HG02885 (cell line): ENCODE results near the gene RFWD3.
"Not testable (repeated sequence)": the region's sequence is repeated elsewhere in the genome, so short reads cannot be mapped to it uniquely, and the experiment has no call there.

Experiments
- ATAC-seq: cut with Tn5 transposase; IDR thresholded peaks from one replicate; pipeline ENCODE4 v1.9.1; 2021; ENCODE audit warnings: mild to moderate bottlenecking; ENCODE audit not compliant: unreplicated experiment, poor library complexity

Gene RFWD3

GRCh38 chr16:74666425-74667254 lies at the start of gene RFWD3:
Gene RFWD3, minus strand, starts transcription at chr16:74666877. Its CDS starts 5,428 bp downstream, at chr16:74661449.
- ATAC-seq = peak; percentile 100

GRCh38 chr16:74716355-74716754 lies 49.7 kb upstream of the RFWD3 start:
- no peak for ATAC-seq

GRCh38 chr16:74713876-74714275 lies 47.2 kb upstream of the RFWD3 start:
- ATAC-seq = no peak

GRCh38 chr16:74713325-74713724 lies 46.6 kb upstream of the RFWD3 start:
- ATAC-seq = no peak

- no peak for ATAC-seq
Observed at GRCh38 chr16:74711938-74712337, 45.3 kb upstream of the RFWD3 start.

GRCh38 chr16:74710401-74710800 lies 43.7 kb upstream of the RFWD3 start:
- no peak for ATAC-seq

- ATAC-seq = peak; percentile 90
Observed at GRCh38 chr16:74709441-74709877, 42.8 kb upstream of the RFWD3 start.

GRCh38 chr16:74700438-74701225 lies 34.0 kb upstream of the RFWD3 start, which contains the start of gene MLKL:
Gene MLKL, minus strand, starts transcription at chr16:74700862. Its CDS starts 5,105 bp downstream, at chr16:74695757.
- ATAC-seq = peak; percentile 56

- peak; percentile 23 for ATAC-seq
Observed at GRCh38 chr16:74700116-74700437, 33.4 kb upstream of the RFWD3 start.

- no peak for ATAC-seq
Observed at GRCh38 chr16:74699666-74700065, 33.0 kb upstream of the RFWD3 start.

- no peak for ATAC-seq
Observed at GRCh38 chr16:74698222-74698621, 31.5 kb upstream of the RFWD3 start.

GRCh38 chr16:74695450-74696422 lies 29.1 kb upstream of the RFWD3 start:
- peak; percentile 89 for ATAC-seq

GRCh38 chr16:74691093-74691855 lies 24.6 kb upstream of the RFWD3 start:
- ATAC-seq = no peak

- no peak for ATAC-seq
Observed at GRCh38 chr16:74682556-74682955, 15.9 kb upstream of the RFWD3 start.

- no peak for ATAC-seq
Observed at GRCh38 chr16:74680681-74681080, 14.0 kb upstream of the RFWD3 start.

GRCh38 chr16:74679983-74680382 lies 13.3 kb upstream of the RFWD3 start:
- ATAC-seq = no peak

GRCh38 chr16:74677868-74678267 lies 11.2 kb upstream of the RFWD3 start:
- no peak for ATAC-seq

GRCh38 chr16:74673876-74674275 lies 7.2 kb upstream of the RFWD3 start:
- ATAC-seq = no peak

GRCh38 chr16:74668877-74669276 lies 2.2 kb upstream of the RFWD3 start:
- not testable (repeated sequence) for ATAC-seq
